Keratinocyte (primary cell): Measurements from ENCODE around the gene PRKCA.

Experiments
- EZH2 ChIP-seq: IDR thresholded peaks from one replicate; pipeline ENCODE4 v1.6.1; 2012; ENCODE audit warnings: inconsistent platforms, mild to moderate bottlenecking, low read length, moderate library complexity
- TF ChIP-seq, protein P1 (sequence below), 3 experiments: IDR thresholded peaks in 1 of 3; conservative IDR thresholded peaks in 1 of 3; optimal IDR thresholded peaks in 1 of 3; 2 replicates in 2 of 3; 3 replicates in 1 of 3; pipeline versions ENCODE3 to v1.5.1; 2011; ENCODE audit warnings: low read length in 3 of 3, mild to moderate bottlenecking in 3 of 3, moderate library complexity in 2 of 3, control low read depth in 1 of 3, inconsistent platforms in 1 of 3; ENCODE audit not compliant: insufficient read depth in 2 of 3; ENCODE audit errors: extremely low read depth in 1 of 3

GRCh38 chr17:66255112-66255511, 47.3 kb upstream of the PRKCA start:
- TF ChIP-seq, protein P1, sequence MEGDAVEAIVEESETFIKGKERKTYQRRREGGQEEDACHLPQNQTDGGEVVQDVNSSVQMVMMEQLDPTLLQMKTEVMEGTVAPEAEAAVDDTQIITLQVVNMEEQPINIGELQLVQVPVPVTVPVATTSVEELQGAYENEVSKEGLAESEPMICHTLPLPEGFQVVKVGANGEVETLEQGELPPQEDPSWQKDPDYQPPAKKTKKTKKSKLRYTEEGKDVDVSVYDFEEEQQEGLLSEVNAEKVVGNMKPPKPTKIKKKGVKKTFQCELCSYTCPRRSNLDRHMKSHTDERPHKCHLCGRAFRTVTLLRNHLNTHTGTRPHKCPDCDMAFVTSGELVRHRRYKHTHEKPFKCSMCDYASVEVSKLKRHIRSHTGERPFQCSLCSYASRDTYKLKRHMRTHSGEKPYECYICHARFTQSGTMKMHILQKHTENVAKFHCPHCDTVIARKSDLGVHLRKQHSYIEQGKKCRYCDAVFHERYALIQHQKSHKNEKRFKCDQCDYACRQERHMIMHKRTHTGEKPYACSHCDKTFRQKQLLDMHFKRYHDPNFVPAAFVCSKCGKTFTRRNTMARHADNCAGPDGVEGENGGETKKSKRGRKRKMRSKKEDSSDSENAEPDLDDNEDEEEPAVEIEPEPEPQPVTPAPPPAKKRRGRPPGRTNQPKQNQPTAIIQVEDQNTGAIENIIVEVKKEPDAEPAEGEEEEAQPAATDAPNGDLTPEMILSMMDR (optimal IDR thresholded peaks at IDR 0.05 in 1 of 3, IDR thresholded peaks at IDR 0.05 in 1 of 3, conservative IDR thresholded peaks at IDR 0.05 in 1 of 3; ENCODE audit: extremely low read depth in 1 of 3, insufficient read depth in 2 of 3, low read length in 3 of 3) = peak; percentile 50 to 70 (median 62)
- no peak for TF ChIP-seq EZH2
